Frontal cortex (tissue), 4 donors: ENCODE data around the gene AHCTF1. TPM values are rescaled to one million over a fixed set of nuclear protein-coding genes. Genes with fewer than 3 reads are reported as not detected.

ENCODE experiments used
- DNase-seq, 2 donors: peaks; one replicate each; pipeline ENCODE4 v3.0.0; 2012; ENCODE audit warnings: low spot score in 2 of 2
- FAIRE-seq: peaks from 2 replicates; lab custom pipeline; 2012; peaks lifted over from hg19 to GRCh38; lab: Jason Lieb, UNC
- total RNA-seq: library from RNA; depleted of rRNA; stranded (reverse); fragments of >200 nt; gene quantifications from one replicate; pipeline ENCODE4 v1.2.3, GENCODE V29; 2014
- donor health status: control.
- donor health status: control.
- donor health status: control.

Gene AHCTF1
- total RNA-seq, 1 donor from 2014 or later: 43.6 TPM

DNA sequence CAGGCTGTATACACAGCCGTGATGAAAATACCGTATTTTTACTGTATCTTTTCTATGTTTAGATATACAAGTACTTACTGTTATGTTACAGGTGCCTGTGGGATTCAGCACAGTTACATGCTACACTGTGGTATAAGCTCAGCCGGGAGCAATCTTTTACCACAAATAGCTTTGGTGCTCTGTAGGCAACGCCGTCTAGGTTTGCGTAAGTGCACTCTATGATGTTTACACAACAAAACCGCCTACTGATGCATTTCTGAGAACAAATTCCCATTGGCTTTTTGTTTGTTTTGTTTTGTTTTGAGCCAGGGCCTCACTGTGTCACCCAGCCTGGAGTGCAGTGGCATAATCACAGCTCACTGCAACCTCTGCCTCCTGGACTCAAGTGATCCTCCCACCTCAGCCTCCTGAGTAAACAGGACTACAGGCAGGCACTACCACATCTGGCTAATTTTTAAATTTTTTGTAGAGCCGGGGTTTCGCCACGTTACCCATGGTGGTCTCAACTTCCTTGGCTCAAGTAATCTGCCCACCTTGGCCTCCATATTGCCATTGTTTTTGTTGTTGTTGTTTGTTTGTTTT is 126.5 kb downstream of the AHCTF1 start:
- no peak for FAIRE-seq

GRCh38 chr1:246803883-246804282 is 127.9 kb downstream of the AHCTF1 start:
- no peak for DNase-seq
- no peak for FAIRE-seq

More for the DNA sequence above, 126.5 kb downstream of the AHCTF1 start:
- no peak for DNase-seq

DNA sequence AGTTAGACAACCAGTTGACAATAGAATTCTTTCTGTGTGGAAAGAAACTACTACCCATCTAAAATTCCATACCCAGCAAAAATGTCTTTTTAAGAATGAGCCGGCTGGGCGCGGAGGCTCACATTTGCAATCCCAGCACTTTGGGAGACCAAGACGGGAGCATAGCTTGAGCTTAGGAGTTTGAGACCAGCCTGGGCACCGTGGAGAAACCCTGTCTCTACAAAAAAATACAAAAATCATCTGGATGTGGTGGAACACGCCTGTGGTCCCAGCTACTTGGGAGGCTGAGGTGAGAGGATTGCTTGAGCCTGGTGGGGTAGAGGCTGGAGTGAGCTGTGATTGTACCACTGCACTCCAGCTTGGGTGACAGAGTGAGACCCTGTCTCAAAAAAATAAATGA is 128.4 kb downstream of the AHCTF1 start:
- DNase-seq (no peak), FAIRE-seq (no peak)

DNA sequence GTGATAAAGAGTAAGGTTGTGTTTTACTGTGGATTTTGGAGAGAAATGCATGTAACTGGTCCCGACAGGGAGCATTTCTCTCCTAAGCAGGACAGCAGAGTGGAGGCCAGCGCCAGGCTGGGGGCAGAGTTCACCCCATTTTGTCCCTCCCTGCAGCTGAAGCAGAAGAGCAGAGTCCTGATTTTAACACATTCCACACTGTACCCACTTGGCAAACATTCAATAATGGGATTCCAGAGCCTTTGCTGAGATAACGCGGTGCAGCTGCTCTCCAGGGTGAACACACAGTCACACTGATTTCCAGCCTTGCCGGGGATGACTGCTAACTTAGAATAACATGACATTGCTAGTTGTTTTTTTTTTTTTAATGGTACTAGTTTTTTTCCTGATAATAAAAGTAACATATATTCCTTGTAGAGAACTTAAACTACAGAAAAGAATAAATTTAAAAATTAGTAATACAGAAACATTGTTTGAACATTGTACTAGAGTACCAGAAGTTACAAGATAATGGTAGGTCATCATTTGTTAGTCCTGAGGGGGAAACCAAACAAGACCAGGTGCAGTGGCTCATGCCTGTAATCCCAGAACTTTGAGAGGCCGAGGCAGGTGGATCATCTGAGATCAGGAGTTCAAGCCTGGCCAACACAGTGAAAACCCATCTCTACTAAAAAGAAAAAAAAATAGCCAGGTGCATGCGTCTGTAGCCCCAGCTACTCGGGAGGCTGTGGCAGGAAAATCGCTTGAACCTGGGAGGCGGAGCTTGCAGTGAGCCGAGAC is 130.3 kb downstream of the AHCTF1 start:
- FAIRE-seq (no peak), DNase-seq (no peak)

DNA sequence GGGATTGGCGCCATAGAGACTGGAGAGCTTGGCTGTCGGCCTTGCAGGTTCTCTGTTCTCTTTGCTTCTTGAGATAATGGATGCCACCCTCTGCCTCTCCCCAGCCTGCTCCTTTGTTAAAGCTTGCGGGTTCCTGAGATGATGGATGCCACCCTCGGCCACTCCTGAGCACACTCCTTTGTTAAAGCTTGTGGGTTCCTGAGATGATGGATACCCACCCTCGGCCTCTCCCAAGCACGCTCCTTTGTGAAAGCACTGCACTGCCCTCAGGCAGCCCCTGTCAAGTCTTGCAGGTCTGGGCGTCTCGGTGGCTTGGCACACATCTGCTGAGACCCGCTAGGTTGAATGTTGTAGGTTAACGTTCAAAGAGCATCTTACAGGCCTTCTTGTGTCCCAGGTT is 131.0 kb downstream of the AHCTF1 start:
- DNase-seq (no peak), FAIRE-seq (no peak)

- DNase-seq (no peak), FAIRE-seq (no peak)
These were observed 131.4 kb downstream of the AHCTF1 start for GRCh38 chr1:246800356-246800755.

DNA sequence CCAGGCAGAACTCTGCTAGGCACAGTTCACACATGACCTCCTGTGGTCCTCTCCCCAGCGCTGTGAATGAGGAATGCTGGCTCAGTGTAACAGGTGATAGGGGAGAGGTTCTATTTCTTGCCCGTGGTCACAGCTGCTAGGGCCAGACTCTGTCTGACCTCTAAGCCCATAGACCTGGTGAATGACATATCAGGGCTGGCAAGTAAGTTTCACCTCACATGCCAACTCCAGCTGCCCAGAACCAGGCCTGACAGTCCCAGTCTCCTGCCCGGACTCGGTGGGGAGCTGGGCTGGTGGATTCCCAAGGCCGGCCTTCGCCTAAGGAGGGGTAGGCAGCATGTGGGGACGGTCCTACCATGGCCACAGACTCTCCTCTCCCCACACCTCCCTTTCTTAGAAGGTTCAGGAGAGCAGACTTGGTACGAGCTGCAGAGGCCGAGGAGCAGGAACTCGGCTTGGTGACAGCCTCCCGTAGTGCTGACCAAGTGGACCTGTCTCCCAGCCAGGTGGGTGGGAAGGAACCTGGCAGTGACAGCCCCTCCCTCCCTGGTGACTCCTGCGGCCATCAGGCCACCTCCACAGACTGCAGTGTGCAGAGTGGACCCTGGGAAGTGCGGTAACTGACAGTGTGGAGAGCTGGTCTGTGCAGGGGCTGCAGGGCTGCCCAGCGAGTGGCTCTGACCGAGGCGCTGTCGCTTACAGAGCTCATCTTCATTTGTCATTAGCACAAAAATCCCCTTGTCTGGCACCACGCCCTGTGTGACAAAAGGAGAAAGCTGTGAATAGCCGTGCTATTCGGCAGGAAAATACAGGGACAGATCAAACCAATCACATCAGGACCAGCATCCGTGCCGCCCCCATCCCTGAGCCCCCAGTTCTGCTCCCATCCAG is 132.9 kb downstream of the AHCTF1 start:
- no peak for FAIRE-seq
- DNase-seq: no peak

- no peak for DNase-seq
- FAIRE-seq: no peak
These were observed 133.6 kb downstream of the AHCTF1 start for GRCh38 chr1:246798107-246798506.

DNA sequence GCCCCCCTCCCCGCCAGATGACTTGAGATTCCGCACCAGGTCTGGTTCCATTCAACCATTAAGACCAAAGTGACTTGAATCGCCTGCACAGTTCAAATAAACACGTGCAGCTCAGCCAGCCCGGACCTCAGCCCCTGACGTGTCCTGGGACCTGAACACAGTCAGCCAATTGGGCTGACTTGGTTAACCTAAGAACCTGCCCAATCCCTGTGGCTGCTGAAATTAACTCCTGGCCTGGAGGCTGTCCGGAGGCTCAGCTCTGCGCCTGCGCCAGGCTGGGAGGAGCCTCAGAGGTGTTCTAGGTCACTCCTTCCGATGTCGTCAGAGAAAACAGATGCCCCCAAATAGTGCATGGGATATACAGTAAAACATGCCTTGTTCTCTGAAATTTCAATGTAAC is 134.2 kb downstream of the AHCTF1 start:
- no peak for FAIRE-seq
- DNase-seq: no peak

- DNase-seq: no peak
- no peak for FAIRE-seq
These were observed 134.6 kb downstream of the AHCTF1 start for GRCh38 chr1:246797157-246797556.

DNA sequence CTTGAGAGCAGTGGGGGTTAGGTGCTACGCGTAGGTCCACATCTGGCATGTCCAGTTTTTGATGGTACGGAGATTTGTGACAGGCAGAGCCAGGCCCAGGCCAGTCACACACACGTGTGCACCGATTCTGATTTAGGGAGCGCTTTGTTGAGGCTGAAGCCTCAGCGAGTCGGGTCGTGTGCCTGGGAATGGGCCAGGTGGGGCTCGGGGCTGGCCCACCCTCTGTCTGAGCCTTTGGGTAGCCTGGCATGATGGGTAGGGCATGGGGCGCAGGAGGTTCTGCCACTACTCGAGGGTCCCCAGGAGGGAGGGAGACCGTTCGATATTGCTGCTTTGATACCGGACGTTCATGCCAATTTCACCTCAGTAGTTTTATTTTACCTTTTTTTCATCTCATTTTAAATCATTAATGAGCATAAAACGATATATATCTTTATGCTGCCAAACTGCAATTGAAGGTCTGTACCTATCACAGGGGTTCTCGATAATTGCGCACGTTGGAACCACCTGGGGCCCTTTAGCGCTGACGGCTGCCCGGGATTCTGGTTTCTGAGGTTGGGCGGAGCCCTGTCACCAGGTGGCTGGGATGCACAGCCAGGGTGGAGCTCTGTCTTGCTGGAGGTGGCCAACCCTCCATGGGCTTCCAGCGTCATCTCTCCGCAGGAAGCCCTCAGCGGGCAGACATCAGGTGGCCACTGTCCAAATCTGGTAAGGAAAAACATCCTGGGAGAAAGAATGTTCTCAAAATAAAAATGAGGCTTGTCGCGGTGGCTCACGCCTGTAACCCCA is 135.6 kb downstream of the AHCTF1 start:
- DNase-seq (no peak), FAIRE-seq (no peak)

DNA sequence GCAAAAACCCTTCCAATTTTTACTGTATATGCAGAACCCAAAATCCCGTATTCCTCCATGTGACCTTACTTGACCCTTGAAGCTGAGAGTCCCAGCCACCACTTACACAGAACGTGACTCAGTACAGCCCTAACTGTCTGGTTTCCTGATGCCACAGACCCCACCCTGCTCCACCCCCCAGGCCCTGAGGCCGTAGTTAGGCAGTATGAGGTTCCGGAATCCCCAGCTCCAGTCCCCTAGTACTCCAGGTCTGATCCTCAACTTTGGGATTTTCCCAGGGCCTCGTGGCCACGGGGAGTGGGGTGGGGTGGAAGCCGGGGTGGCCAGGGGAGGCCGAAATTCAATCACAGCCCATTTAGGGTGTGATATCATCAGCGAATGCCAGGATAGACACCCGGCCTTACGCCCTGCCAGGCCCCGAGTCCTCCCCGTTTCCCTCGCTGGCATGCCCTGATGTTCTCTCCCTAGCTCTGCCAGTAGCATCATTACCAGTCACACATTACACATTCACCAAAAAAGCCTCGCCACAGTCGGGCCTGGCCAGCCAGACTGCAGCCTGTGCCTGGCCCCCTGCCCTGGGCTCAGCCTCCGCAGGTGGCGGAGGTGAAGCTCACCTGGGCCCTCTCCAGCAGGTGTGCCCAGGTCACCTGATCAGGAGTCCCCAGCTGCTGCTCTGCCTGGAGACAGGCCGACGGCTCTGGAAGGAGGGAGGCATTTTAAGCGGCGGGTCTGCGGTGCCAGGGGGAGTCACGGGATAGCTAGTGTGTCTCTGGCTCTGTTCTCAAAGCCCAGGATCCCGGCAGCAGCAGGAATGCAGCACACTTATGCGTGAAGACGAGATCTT is 136.7 kb downstream of the AHCTF1 start:
- DNase-seq (no peak), FAIRE-seq (no peak)

- FAIRE-seq (no peak), DNase-seq (no peak)
These were observed 137.5 kb downstream of the AHCTF1 start for GRCh38 chr1:246794048-246794827.

DNA sequence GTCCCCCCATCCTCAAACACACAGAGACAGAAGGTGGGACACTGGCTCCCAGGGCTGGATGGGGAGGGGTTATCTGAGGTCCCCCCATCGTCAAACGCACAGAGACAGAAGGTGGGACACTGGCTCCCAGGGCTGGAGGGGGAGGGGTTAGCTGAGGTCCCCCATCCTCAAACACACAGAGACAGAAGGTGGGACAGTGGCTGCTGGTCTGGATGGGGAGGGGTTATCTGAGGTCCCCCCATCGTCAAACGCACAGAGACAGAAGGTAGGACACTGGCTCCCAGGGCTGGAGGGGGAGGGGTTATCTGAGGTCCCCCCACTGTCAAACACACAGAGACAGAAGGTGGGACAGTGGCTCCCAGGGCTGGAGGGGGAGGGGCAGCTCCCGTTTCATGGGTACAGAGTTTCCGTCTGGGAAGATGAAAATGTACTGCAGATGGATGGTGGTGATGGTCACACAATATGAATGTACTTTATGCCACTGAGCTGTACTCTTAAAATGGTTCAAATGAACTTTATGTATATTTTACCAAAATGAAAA is 138.3 kb downstream of the AHCTF1 start:
- DNase-seq (no peak), FAIRE-seq (no peak)

DNA sequence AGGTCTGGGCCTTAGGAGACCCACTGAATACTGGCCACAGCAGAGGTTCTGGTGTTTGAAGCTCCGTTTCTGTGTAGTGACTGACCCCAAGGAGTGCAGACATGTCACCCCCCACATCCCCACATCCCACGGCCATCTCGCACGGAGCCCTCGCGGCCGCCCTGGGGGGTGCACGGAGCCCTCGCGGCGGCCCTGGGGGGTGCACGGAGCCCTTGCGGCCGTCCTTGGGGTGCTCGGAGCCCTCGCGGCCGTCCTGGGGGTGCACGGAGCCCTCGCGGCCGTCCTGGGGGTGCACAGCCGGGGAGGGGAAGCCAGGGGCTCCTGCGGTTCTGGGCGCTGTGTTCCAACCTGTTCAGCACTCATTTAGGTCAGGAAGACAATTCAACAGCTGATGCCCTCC is 139.1 kb downstream of the AHCTF1 start:
- FAIRE-seq (no peak), DNase-seq (no peak)

DNA sequence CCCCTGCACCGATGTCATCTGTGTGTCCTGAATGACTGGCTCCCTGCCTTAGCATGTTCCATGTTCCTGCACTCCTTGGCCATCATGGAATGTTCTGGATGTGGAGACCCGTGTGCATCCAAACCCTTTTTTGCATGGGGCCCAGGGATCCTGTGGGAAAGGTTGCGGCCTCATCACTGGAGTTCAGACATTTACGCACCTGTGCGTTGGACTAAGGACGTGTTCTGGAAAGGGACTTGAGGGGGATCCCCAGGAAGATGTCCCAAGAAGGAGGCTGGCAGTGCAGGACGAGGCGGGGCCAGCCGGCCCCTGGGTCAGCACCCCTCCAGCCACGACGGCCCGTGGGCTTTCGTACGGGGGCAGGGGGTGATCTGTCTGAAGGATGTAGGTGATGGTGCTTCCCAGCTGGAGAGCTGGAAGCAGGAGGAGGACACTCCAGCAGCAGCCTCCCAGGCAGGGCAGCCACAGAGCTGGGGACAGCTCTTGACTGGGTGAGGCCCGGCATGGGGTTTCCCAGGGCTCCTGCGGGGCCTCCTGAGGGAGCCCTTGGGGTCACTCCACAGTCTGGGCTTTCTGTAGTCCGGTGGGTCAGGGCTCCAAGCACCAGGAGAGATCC is 140.3 kb downstream of the AHCTF1 start:
- DNase-seq (no peak), FAIRE-seq (no peak)

GRCh38 chr1:246790833-246791232 is 140.9 kb downstream of the AHCTF1 start:
- FAIRE-seq: no peak
- DNase-seq: no peak

DNA sequence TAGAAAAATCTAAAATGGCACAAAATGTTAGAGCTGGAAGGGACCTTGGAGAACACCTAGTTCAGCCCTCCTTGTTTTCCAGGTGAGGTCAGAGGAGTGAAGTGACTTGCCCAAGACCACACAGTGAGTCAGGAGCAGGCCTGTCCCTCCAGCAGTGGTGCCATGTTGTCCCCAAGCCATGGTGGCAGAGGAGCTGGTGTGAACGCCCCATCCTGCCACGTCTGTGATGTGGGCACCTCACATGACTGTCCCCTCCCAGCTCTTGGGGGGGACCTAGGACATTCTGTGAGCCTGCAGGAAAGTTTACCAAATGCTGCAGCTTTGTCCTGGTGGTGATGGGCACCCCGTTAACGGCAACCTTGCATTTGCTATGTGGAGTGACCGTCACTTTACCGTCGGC is 141.4 kb downstream of the AHCTF1 start:
- DNase-seq (no peak), FAIRE-seq (no peak)
